Measurements from ENCODE around the gene ALDH1L1. TPM values are rescaled to one million over a fixed set of nuclear protein-coding genes. Genes with fewer than 3 reads are reported as not detected.
A peak's percentile ranks its signal among the peaks of the same experiment; 100 is the strongest.
"Not testable (repeated sequence)": the region's sequence is repeated elsewhere in the genome, so short reads cannot be mapped to it uniquely, and the experiment has no call there.

ALDH1L1 gene
- total RNA-seq, 2 experiments from 2014 or later = 0.05 to 0.18 TPM

DNA sequence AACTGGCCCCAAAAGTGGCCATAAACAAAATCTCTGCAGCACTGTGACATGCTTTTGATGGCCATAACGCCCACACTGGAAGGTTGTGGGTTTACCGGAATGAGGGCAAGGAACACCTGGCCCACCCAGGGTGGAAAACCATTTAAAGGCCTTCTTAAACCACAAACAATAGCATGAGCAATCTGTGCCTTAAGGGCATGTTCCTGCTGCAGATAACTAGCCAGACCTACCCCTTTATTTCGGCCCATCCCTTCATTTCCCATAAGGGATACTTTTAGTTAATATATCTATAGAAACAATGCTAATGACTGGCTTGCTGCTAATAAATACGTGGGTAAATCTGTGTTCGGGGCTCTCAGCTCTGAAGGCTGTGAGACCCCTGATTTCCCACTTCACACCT lies 88.3 kb downstream of the ALDH1L1 start:
- H3K4me1 Mint-ChIP-seq; H3K9me3 Mint-ChIP-seq (ENCODE audit: low read depth); CTCF ChIA-PET; H3K36me3 Mint-ChIP-seq (ENCODE audit: low read depth); H3K4me3 Mint-ChIP-seq; intact Hi-C loops (cut with DNase I, micrococcal nuclease); POLR2A ChIA-PET; ATAC-seq; H3K27ac Mint-ChIP-seq; DNase-seq; H3K27me3 Mint-ChIP-seq: not testable (repeated sequence)

GRCh38 chr3:126087552-126088175 lies 92.7 kb downstream of the ALDH1L1 start:
- intact Hi-C loops (cut with DNase I, micrococcal nuclease) = loop anchor here in 1 of 2 experiments (10.0 kb wide), 1 partner anchor 493 kb away; the partner anchor contains the start of gene OSBPL11
- CTCF ChIA-PET = interaction anchor here (1.2 to 1.4 kb wide), 3 partner anchors 10 to 270 kb away, joined by 3 to 6 read pairs (median 3); partner anchors contain the start of gene KLF15
- H3K9me3 Mint-ChIP-seq (ENCODE audit: low read depth) = no peaks in the 10 kb centered on the region
- no peaks in the 10 kb centered on the region for H3K36me3 Mint-ChIP-seq (ENCODE audit: low read depth)
- H3K27me3 Mint-ChIP-seq = no peaks in the 10 kb centered on the region
- no peak overlapping the region for H3K4me3 Mint-ChIP-seq
- H3K4me1 Mint-ChIP-seq = peaks cover 21% of the 10 kb centered on the region
- POLR2A ChIA-PET = no interaction called here
- no peak overlapping the region for H3K27ac Mint-ChIP-seq
- no peak for ATAC-seq
- DNase-seq = no peak

DNA sequence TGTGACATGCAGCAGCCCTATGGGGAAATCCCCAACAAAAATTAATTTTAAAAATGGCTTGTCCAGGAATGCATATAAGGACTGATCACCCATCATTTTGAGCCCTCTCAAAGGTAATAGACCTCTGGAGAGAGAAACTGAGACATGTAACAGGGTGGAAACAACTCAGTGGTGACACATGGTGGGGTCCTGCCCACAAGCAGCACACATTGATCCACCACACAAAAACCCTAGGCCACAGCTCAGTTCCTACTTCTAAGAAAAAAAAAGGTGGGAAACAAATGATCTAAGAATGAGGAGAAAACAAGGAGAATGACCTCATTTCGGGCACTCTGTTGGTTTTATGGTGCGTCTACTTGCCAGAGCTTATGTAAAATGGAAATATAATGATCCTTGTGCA lies 94.5 kb downstream of the ALDH1L1 start:
- Mint-ChIP-seq H3K27me3 (no peaks in the 10 kb centered on the region), H3K9me3 (ENCODE audit: low read depth) (peaks cover 2% of the 10 kb centered on the region), H3K27ac (no peak overlapping the region), H3K36me3 (ENCODE audit: low read depth) (peaks cover 4% of the 10 kb centered on the region), H3K4me1 (peaks cover 24% of the 10 kb centered on the region), H3K4me3 (peak overlapping the region; percentile 92)
- intact Hi-C loops (cut with DNase I, micrococcal nuclease) = loop anchor here (2.0 to 10.0 kb wide), 3 partner anchors 319 to 897 kb away; partner anchors contain the start of genes OSBPL11 (in 1 of the 2) and PLXNA1 (in 1 of the 2)
- CTCF ChIA-PET = no interaction called here
- POLR2A ChIA-PET = no interaction called here
- DNase-seq (peak; percentile 41), ATAC-seq (no peak)

DNA sequence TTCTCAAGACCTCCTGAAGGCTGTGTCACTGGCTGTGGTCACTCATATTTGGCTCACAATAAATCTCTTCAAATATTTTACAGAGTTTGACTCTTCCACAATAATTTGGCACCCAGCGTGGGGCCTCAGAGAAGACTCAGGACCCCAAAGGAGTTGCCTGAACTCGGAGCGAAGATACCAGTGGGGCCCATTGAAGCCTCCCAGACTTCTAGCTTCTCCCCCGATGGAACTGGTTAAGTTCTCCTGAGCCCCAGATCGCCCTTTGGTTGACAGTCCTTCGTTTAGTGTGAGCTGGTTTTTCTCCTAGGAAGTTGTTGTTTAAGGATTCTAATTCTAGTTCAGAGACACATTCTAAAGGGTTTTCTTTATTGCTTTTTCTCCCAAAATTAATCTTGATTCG lies 95.1 kb downstream of the ALDH1L1 start:
- CTCF ChIA-PET = interaction anchor here (0.6 to 1.7 kb wide), 2 partner anchors 12 to 142 kb away, joined by 4 to 6 read pairs; no protein-coding TSS in a partner anchor
- Mint-ChIP-seq H3K36me3 (ENCODE audit: low read depth) (peaks cover 5% of the 10 kb centered on the region), H3K9me3 (ENCODE audit: low read depth) (peaks cover 2% of the 10 kb centered on the region), H3K27me3 (no peaks in the 10 kb centered on the region), H3K4me3 (peak overlapping the region; percentile 92), H3K27ac (peak overlapping the region; percentile 73), H3K4me1 (peaks cover 24% of the 10 kb centered on the region)
- intact Hi-C loops (cut with DNase I, micrococcal nuclease) = loop anchor here (2.0 to 10.0 kb wide), 3 partner anchors 318 to 898 kb away; partner anchors contain the start of genes OSBPL11 (in 1 of the 2) and PLXNA1 (in 1 of the 2)
- POLR2A ChIA-PET = no interaction called here
- ATAC-seq (no peak), DNase-seq (no peak)

DNA sequence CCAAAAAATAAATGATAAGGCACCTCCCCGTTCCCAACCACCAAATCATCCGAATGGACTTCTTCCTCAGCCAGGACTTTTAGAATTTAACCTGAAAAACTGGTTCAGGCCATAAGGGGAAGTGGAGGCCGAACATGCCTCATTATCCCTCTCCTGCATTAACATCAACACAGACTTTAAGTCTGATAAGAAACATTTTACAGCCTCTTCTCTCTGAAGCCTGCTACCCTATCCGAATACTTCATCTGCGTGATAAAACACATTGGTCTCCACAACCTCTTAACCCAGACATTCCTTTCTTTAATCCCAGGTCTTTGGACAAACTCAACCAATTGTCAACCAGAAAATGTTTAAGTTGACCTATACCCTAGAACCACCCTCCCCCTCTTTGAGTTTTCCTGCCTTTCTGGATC lies 95.6 kb downstream of the ALDH1L1 start:
- intact Hi-C loops (cut with DNase I, micrococcal nuclease) = loop anchor here (1.0 to 10.0 kb wide), 13 partner anchors 92 to 1027 kb away; partner anchors contain the start of genes OSBPL11 (in 2 of the 2), ZXDC (in 2 of the 2), CHCHD6 (in 1 of the 2) and HEG1 (in 1 of the 2)
- ChIA-PET POLR2A (no interaction called here), CTCF (interaction anchor here (0.6 to 1.7 kb wide), 3 partner anchors 8 to 141 kb away, joined by 4 to 6 read pairs (median 4); no protein-coding TSS in a partner anchor)
- Mint-ChIP-seq H3K36me3 (ENCODE audit: low read depth) (peaks cover 5% of the 10 kb centered on the region), H3K9me3 (ENCODE audit: low read depth) (peaks cover 2% of the 10 kb centered on the region), H3K27me3 (no peaks in the 10 kb centered on the region), H3K27ac (peak overlapping the region; percentile 73), H3K4me1 (peaks cover 24% of the 10 kb centered on the region), H3K4me3 (peak overlapping the region; percentile 92)
- DNase-seq (no peak), ATAC-seq (no peak)

GRCh38 chr3:126083913-126084767 lies 96.2 kb downstream of the ALDH1L1 start, which contains the start of gene SLC41A3:
TSS of gene SLC41A3 (minus strand) at chr3:126084124. CDS start at chr3:126068219, 15,905 bp downstream.
- H3K27me3 Mint-ChIP-seq = no peaks in the 10 kb centered on the region
- ATAC-seq = peak; percentile 92

GRCh38 chr3:126083511-126083912 lies 96.9 kb downstream of the ALDH1L1 start:
- peaks cover 24% of the 10 kb centered on the region for H3K4me1 Mint-ChIP-seq
- intact Hi-C loops (cut with DNase I, micrococcal nuclease) = loop anchor here (5.0 to 10.0 kb wide), 5 partner anchors 91 to 1026 kb away; partner anchors contain the start of genes HEG1 (in 1 of the 2), OSBPL11 (in 1 of the 2) and ZXDC (in 1 of the 2)
- ChIA-PET CTCF (interaction anchor here (1.0 kb wide), 1 partner anchor 10 kb away, joined by 4 read pairs; no protein-coding TSS in a partner anchor), POLR2A (no interaction called here)
- peak overlapping the region; percentile 92 for H3K4me3 Mint-ChIP-seq
- H3K27me3 Mint-ChIP-seq = no peaks in the 10 kb centered on the region
- peaks cover 2% of the 10 kb centered on the region for H3K9me3 Mint-ChIP-seq (ENCODE audit: low read depth)
- peak overlapping the region; percentile 96 for H3K27ac Mint-ChIP-seq
- H3K36me3 Mint-ChIP-seq (ENCODE audit: low read depth) = peaks cover 5% of the 10 kb centered on the region
- DNase-seq (peak; percentile 70), ATAC-seq (peak; percentile 68)

More at GRCh38 chr3:126083913-126084767, 96.2 kb downstream of the ALDH1L1 start, which contains the start of gene SLC41A3:
- Mint-ChIP-seq H3K4me3 (peak within 1 kb of the TSS; percentile 92), H3K27ac (peak within 1 kb of the TSS; percentile 96), H3K36me3 (ENCODE audit: low read depth) (peaks cover 5% of the 10 kb centered on the region), H3K4me1 (peaks cover 24% of the 10 kb centered on the region), H3K9me3 (ENCODE audit: low read depth) (peaks cover 2% of the 10 kb centered on the region)
- ChIA-PET CTCF (interaction anchor here (1.0 to 1.7 kb wide), 2 partner anchors 9 to 10 kb away, joined by 4 to 6 read pairs; no protein-coding TSS in a partner anchor), POLR2A (no interaction called here)
- peak; percentile 93 for DNase-seq
- intact Hi-C loops (cut with DNase I, micrococcal nuclease) = loop anchor here (1.0 to 10.0 kb wide), 13 partner anchors 92 to 1027 kb away; partner anchors contain the start of genes OSBPL11 (in 2 of the 2), ZXDC (in 2 of the 2), CHCHD6 (in 1 of the 2) and HEG1 (in 1 of the 2)

DNA sequence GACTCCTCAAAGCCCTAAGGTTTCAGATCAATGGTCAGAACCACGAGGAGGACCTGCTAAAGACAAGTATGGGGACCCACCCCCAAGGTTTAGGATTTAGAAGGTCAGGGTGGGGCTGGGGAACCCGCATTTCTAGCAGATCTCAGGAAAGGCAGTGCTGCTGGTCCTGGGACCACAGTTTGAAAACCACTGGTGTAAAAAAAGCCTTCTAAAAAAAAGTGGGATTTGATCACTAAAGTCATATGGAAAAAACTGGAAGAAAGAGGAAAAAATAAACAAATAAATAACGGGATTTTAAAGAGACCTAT lies 97.3 kb downstream of the ALDH1L1 start:
- ChIA-PET POLR2A (no interaction called here), CTCF (no interaction called here)
- Mint-ChIP-seq H3K4me3 (peak overlapping the region; percentile 92), H3K9me3 (ENCODE audit: low read depth) (peaks cover 2% of the 10 kb centered on the region), H3K36me3 (ENCODE audit: low read depth) (peaks cover 5% of the 10 kb centered on the region), H3K27ac (peak overlapping the region; percentile 96), H3K4me1 (peaks cover 24% of the 10 kb centered on the region), H3K27me3 (no peaks in the 10 kb centered on the region)
- intact Hi-C loops (cut with DNase I, micrococcal nuclease) = loop anchor here (5.0 to 10.0 kb wide), 5 partner anchors 91 to 1026 kb away; partner anchors contain the start of genes HEG1 (in 1 of the 2), OSBPL11 (in 1 of the 2) and ZXDC (in 1 of the 2)
- no peak for DNase-seq
- ATAC-seq = no peak

GRCh38 chr3:126082362-126083137 lies 97.8 kb downstream of the ALDH1L1 start:
- peaks cover 5% of the 10 kb centered on the region for H3K36me3 Mint-ChIP-seq (ENCODE audit: low read depth)
- intact Hi-C loops (cut with DNase I, micrococcal nuclease) = loop anchor here (5.0 to 10.0 kb wide), 5 partner anchors 90 to 1025 kb away; partner anchors contain the start of genes HEG1 (in 1 of the 2), OSBPL11 (in 1 of the 2) and ZXDC (in 1 of the 2)
- ChIA-PET POLR2A (no interaction called here), CTCF (interaction anchor here (0.8 kb wide), 1 partner anchor 88 kb away, joined by 4 read pairs; no protein-coding TSS in a partner anchor)
- peaks cover 24% of the 10 kb centered on the region for H3K4me1 Mint-ChIP-seq
- H3K4me3 Mint-ChIP-seq = peak overlapping the region; percentile 92
- no peaks in the 10 kb centered on the region for H3K27me3 Mint-ChIP-seq
- peaks cover 2% of the 10 kb centered on the region for H3K9me3 Mint-ChIP-seq (ENCODE audit: low read depth)
- DNase-seq = no peak
- no peak for ATAC-seq
- peak overlapping the region; percentile 96 for H3K27ac Mint-ChIP-seq

DNA sequence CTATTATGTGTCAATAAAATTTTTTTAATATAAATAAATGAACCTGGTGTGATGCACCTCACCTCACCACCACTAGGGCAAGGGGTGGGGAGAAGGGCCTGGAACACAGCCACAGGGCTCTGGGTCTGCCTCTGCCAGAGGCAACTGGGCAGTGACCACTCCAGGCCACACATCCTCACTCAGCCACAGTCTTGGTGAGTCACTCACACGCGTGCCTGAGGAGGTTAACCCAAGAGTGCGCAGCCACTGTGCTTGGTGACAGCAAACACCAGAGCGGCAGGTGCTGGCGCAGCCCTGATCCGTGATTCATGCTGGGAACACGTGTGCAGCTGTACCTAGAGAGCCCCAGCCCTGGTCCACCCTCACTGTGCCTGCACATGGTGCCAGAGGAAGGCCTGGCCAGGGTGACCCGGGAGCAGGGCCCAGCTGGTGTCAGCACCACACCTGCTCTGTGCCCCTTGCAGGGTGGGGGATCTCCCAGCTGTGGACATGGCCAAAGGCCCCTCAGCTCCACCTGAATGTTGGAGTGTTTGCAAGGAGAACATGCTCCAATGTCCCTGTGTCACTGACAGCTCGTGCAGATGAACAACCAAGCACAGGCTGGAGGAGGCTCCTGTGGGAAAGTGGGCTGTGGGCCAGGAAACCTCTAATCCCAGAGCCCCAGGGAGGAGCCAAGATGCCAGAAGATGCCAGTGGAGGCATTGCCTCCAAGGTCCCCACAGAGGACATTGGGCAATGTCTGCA lies 98.6 kb downstream of the ALDH1L1 start:
- ATAC-seq = no peak
- CTCF ChIA-PET = interaction anchor here (0.8 to 1.7 kb wide), 2 partner anchors 8 to 87 kb away, joined by 4 to 5 read pairs; no protein-coding TSS in a partner anchor
- Mint-ChIP-seq H3K4me3 (no peak overlapping the region), H3K27me3 (no peaks in the 10 kb centered on the region), H3K36me3 (ENCODE audit: low read depth) (peaks cover 5% of the 10 kb centered on the region), H3K27ac (no peak overlapping the region), H3K9me3 (ENCODE audit: low read depth) (peaks cover 2% of the 10 kb centered on the region), H3K4me1 (peaks cover 24% of the 10 kb centered on the region)
- intact Hi-C loops (cut with DNase I, micrococcal nuclease) = loop anchor here (5.0 to 10.0 kb wide), 5 partner anchors 89 to 1024 kb away; partner anchors contain the start of genes HEG1 (in 1 of the 2), OSBPL11 (in 1 of the 2) and ZXDC (in 1 of the 2)
- POLR2A ChIA-PET = no interaction called here
- DNase-seq = peak; percentile 29
